HG03432 (cell line): ENCODE measurements around the gene KCTD6.

Source experiments
- ATAC-seq: cut with Tn5 transposase; IDR thresholded peaks from one replicate; pipeline ENCODE4 v1.9.1; 2021; ENCODE audit warnings: mild to moderate bottlenecking, moderate library complexity; ENCODE audit not compliant: unreplicated experiment

KCTD6 gene

DNA sequence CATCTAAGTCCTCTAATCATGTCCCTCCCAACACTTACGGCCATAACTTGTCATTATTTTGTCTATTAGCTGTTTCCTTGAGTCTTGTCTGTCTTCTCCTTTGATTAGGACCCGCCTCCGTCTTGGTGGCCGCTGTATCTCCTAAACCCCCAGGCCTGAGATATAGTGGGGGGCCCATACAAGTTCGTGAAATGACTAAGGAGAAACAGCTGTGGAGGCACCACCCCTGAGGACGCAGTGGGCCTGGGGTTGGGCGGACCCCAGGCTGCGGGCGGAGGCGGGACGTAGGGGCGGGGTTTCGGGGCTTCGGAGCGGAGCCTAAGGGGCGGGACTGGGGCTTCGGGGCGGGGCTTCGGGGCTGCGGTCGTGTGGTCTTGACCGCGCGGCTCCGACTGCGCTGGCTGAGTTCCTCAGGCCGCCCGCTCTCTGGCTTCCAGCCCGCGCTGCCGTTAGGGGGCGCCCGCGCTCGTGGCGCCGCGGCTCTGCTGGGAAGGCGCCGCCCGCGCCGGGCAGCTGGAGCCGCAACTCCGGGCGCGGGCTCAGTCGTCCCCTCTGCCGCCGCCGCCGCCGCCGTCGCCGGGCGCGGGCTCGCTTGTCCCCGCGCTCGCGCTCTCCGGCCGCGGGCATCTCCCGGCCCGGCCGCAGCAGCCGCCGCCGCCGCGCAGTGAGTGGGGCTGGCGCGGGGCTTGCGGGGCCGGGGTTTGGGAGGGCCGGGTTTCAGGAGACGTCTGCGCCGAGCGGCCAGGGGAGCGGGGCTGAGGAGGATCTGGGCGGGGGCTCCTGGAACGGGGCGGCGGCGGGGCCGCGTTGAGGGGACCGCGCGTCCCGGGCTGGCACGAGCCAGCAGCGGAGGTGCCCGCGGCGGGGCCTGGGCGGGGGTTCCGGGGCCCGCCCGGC, at the start of gene KCTD6:
KCTD6 (plus strand) TSS at position 591 of the 897 bp plus-strand sequence. CDS start 6,660 bp downstream, outside the sequence.
- peak; percentile 95 for ATAC-seq

DNA sequence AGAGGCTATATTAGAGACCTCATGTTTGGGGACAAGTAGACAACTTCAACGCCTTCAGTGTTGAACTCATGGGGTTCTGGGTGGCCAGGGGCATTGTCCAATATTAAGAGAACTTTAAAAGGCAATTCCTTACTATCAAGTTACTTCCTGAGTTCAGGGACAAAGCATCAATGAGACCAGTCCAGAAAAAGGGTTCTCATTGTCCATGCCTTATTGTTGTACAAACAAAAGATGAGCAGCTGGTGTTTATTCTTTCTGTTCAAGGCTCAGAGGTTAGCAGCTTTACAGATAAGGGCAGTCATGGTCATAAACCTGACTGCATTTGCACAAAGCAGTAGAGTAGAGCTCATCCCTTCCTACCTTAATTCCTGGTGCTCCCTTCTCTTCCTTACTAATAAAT, 39.7 kb upstream of the KCTD6 start:
- no peak for ATAC-seq

DNA sequence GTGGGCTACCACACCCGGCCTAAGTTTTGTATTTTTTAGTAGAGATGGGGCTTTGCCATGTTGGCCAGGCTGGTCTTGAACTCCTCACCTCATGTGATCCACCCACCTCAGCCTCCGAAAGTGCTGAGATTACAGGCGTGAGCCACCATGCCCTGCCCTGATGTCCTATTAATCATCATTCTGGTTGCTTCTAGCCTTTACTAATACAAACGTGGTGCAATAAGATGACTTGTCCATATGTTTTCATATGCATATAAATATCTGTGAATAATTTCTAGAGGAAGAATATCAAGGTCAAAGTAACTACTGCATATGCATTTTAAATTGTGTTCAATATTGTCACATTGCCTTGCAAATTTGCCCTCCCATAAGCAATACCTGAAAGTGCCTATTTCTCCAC, 32.7 kb upstream of the KCTD6 start:
- no peak for ATAC-seq

GRCh38 chr3:58462829-58463180, 29.1 kb upstream of the KCTD6 start:
- no peak for ATAC-seq

DNA sequence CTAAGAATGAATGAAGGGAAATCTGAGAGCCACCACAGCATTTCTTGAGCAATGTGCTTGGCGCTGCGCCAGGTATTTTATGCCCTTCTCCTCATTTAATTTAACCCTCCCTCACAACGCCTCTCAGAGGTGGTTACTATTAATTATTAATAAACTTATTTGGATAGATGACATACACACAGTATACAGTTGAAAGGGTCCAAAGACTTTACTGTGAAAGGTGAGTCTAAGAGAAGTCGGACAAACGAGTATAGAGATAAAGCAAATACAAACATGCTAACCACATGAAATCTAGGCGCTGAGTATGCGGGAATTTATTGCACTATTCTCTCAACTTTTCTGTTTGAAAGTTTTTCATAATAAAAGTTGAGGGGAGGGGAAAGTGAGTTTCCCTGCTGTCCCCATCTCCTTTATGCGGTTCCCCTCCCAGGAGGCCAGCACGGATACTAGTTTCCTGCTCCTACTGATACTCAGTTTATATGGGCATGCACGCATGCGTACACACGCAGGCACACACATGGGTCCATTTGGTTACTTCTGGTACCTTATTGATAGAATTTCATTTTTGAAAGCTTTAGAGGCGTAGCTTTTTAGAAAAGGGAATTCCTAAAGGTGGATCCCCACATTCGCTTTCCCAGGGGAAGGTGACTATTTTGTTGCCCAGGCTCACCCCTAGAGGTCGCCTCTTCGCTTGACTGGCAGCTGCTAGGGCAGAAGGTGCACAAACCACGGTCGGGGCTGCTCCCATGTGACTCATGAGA, 28.5 kb upstream of the KCTD6 start:
- ATAC-seq = peak; percentile 95

- no peak for ATAC-seq
Measured at GRCh38 chr3:58463942-58464271, 28.0 kb upstream of the KCTD6 start.

DNA sequence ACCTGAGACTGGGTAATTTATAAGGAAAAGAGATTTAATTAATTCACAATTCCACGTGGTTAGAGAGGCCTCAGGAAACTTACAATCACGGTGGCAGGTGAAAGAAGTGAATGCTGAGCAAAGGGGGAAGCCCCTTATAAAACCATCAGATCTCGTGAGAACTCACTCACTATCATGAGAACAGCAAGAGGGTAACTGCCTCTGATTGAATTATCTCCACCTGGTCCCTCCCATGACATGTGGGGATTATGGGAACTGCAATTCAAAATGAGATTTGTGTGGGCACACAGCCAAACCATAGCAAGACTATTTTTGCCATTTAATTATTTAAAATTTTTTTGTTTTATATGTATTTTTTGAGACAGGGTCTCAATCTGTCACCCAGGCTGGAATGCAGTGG, 27.0 kb upstream of the KCTD6 start:
- no peak for ATAC-seq

DNA sequence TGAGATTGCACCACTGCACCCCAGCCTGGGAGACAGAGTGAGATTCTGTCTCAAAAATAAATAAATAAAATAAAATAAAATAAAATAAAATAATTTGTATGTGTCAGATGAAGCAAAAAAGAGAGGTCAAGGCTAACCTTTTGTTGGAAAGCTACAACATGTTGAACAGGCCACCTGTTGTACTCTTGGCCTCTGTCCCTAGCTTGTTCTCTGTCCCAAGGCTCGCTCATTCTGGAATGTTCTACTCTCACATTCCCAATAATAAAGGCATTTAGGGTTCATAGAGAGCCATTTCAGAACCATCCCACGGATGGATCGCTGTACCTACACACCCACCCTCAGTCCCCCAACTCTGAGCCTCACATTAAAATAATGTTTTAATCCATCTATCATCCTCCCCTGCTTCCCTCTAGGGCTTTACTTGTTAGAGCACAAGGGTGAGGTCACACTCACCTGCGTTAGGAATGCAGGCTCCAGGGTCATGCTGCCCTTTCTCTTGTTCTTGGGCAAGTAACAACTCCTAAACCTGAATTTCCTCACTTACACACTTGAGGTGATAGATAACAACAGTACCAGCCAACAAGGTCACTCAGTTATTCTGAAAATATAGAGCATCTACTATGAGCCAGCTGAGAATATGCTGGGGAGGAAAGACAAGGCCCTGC, 24.9 kb upstream of the KCTD6 start:
- ATAC-seq = no peak

GRCh38 chr3:58469096-58469495, 22.8 kb upstream of the KCTD6 start:
- no peak for ATAC-seq

- no peak for ATAC-seq
Measured at GRCh38 chr3:58470363-58471024, 21.4 kb upstream of the KCTD6 start.

DNA sequence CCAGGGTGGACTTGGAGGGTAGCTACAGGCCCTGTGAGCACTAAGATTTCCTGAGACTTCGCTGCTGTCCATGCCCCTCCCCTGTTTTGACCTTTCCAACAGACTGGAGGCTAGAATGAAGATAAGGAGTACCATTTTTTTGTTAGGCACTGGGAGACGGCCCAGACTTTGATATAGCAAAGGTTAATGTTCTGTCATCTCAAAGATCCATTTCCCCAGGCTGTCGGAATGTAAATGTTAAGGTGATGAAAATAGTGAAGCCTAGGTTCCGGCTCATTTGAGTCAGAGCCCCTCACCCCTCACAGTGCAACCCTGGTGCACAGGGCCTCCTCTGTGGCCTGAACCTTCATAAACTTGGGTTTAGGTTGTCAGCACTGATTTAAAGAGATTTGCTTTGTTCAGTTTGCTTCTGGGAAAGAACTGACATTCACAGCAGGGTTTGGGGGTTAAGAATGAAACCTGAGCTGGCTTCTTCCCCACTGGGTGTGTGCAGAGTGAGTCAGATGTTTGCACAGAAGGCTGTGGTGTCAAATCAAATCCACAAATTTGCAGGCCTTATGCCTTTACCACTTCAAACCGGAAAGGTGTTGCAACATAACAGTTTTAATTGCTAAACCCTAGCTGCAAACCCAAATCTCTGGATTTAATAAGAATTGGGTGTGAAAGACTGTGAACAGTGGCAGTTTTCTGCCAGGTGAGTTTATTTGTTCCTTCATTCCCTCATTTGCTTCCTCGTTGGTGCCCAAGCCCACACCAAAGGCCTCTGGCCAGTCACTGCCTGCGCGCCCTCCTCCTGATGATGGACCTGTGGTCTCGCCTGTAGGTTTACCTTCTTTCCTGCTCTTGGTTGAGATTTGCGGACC, 20.6 kb upstream of the KCTD6 start:
- peak; percentile 77 for ATAC-seq

DNA sequence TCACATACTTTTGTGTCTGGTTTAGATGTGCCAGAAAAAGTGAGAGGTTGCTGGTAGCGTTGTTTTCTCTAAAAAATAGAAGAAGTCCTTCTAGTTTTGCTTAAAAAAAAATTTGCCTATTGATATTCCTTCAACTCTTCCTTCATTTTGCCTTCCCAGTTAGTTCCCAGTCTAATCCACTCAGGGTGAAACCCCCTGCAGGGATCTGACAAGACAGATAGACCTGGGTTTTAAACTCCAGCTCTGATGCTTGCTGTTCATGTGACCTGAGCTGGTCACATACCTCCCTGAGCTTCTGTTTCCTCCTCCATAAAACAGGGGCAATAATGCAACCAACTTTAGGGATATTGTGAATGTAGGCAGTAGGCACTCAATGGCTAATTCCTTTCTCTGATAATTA, 18.6 kb upstream of the KCTD6 start:
- no peak for ATAC-seq

DNA sequence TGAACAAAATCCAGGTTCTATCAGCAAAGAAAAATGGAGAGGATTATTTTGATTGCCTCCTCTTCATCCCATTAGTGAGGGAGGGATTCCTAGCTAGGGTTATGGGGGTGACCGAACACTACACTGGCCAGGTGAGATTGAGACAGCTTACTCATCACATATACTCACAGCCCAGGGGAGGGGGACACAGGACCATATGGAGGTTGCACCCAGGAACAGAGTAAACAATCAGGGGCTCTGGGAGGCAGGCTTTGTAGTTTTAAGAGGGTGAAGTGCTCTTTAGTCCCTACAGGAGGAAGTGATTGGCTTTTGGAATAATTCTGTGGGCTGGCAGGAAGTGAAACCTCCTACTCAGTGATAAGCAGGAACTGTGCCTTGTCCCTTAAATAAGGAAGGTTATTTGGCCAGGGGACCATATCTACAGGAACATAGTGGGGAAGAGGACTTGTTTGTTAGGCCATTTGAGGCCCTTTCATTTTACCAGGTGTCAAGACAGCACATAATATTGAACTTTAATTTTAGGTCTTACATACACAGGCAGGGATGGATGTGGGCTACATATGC, 17.5 kb upstream of the KCTD6 start:
- no peak for ATAC-seq

DNA sequence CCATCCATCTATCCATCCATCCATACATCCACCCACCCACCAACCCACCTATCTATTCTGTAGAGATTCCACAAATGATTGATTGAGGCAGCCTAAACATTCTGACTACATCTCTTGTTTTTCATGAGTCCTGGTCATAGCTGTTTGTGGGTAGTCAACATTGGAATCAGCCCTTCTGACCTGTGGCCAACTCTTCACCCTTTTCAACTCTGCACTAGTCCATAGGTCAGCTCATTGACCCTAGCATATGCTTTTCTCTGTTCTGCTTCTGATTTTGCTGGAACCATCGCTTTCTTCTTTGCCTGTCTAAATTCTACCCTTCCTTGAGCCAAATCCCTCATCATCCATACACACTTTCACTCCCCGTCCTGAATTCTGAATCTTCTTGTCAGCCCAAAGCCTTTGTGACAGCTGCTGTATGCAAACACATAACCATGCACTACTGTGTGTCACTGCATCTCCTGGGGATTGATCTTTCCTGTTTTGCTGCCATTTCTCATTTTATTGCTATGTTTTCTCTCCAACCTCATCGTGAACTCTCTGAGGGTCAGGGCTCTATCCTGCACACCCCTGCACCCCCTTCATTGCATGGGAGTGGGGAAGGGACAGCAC, 16.8 kb upstream of the KCTD6 start:
- ATAC-seq = no peak

DNA sequence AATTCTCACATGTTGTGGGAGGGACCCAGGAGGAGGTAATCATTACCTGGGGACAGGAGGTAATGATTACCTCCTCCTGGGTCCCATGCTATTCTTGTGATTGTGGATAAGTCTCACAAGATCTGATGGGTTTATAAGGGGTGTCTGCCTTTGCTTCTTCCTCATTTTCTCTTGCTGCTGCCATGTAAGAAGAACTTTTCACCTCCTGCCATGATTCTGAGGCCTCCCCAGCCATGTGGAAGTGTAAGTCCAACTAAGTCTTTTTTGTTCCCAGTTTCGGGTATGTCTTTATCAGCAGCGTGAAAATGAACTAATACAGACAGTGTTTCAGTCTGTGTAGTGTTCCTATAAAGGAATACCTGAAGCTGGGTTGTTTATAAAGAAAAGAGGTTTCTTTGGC, 13.1 kb upstream of the KCTD6 start:
- ATAC-seq = no peak

DNA sequence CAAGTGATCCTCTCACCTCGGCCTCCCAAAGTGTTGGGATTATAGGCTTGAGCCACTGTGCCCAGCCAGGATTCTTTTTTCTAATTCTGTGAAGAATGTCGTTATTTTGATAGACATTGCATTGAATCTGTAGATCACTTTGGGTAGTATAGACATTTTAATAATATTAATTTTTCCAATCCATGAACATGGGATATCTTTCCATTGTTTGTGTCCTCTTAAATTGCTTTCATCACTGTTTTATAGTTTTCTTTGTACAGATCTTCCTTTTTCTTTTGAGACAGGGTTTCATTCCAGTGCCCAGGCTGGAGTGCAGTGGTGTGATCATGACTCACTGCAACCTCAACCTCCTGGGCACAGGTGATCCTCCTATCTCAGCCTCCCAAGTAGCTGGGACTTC, 11.6 kb upstream of the KCTD6 start:
- ATAC-seq = no peak

- no peak for ATAC-seq
Measured at GRCh38 chr3:58482917-58483636, 8.8 kb upstream of the KCTD6 start.

DNA sequence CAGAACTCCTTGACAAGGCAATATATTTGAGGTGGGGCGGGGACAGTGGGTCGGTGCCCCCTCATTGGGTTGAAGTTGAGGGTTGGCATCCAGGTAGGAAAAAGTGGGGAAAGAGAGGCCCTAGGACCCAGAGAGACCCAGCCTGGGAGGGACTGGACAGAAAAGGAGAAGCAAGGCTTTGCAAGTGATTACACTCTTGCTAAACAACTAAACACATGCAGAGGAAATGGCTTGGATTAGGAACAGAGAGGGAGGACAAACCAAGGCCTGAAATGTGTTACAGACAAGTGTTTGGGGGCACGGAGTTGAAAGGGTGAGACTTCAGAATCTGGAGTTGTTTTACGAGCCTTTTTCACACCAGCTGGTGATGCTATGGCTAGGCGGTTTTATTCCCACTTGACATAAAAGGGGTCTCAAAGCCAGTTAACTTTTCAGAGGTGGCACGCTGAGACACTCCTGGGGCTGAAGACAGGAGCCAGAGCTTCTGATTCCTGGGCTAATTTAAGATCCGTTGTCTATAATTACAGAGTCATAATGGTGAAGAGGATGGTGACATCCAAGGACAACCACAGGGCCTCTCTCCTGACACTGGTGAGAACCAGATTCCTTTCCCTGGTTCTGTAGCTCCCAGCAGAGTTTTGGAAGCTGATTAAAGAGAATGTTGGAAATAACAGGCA, 7.7 kb upstream of the KCTD6 start:
- ATAC-seq = no peak
